ENCODE results near the gene DARS1.

- no peak for TF ChIP-seq CTCF (IDR thresholded peaks at IDR 0.05; ENCODE audit: low read length)
- no peak for TF ChIP-seq EZH2 (IDR thresholded peaks at IDR 0.05; ENCODE audit: borderline replicate concordance, low read length)
Measured at GRCh38 chr2:136017786-136018185, 32.4 kb upstream of the DARS1 start.
